H9 (cell line): ENCODE measurements around the gene R3HDM2. TPM values are rescaled to one million over a fixed set of nuclear protein-coding genes. Genes with fewer than 3 reads are reported as not detected.

ENCODE experiments used
- DNase-seq: peaks from one replicate; pipeline ENCODE4 v3.0.0-alpha.2; 2017
- H2AFZ ChIP-seq: one replicate; pipeline ENCODE4 v1.6.1; 2013; ENCODE audit warnings: mild to moderate bottlenecking, low read length, control low read depth, moderate library complexity
- H2AK5ac ChIP-seq: 2 replicates; pipeline ENCODE4 v1.6.1; 2013; ENCODE audit warnings: low read length, control low read depth, mixed read lengths; ENCODE audit not compliant: insufficient read length
- H2BK120ac ChIP-seq: one replicate; pipeline ENCODE4 v1.6.1; 2013; ENCODE audit warnings: low read depth, mild to moderate bottlenecking, low read length, control low read depth, inconsistent platforms; ENCODE audit not compliant: poor library complexity, severe bottlenecking
- H2BK12ac ChIP-seq: 2 replicates; pipeline ENCODE4 v1.6.1; 2013; ENCODE audit warnings: low read length, control low read depth, mixed read lengths, low read depth; ENCODE audit not compliant: insufficient read length
- H2BK15ac ChIP-seq: 2 replicates; pipeline ENCODE4 v1.6.1; 2013; ENCODE audit warnings: low read depth, low read length, control low read depth
- H2BK20ac ChIP-seq: one replicate; pipeline ENCODE4 v1.6.1; 2013; ENCODE audit warnings: low read depth, mild to moderate bottlenecking, low read length, control low read depth, inconsistent platforms; ENCODE audit not compliant: poor library complexity, severe bottlenecking
- H2BK5ac ChIP-seq: 2 replicates; pipeline ENCODE4 v1.6.1; 2013; ENCODE audit warnings: low read length, control low read depth, mixed read lengths; ENCODE audit not compliant: insufficient read length
- H3K14ac ChIP-seq: 2 replicates; pipeline ENCODE4 v1.6.1; 2013; ENCODE audit warnings: low read length, control low read depth; ENCODE audit not compliant: insufficient read depth
- H3K18ac ChIP-seq: 2 replicates; pipeline ENCODE4 v1.6.1; 2013; ENCODE audit warnings: low read depth, mild to moderate bottlenecking, mixed read lengths, low read length, control low read depth; ENCODE audit not compliant: insufficient read length
- H3K23ac ChIP-seq: 2 replicates; pipeline ENCODE4 v1.6.1; 2013; ENCODE audit warnings: low read length, control low read depth, mixed read lengths, low read depth; ENCODE audit not compliant: insufficient read length
- H3K23me2 ChIP-seq: 2 replicates; pipeline ENCODE4 v1.6.1; 2013; ENCODE audit warnings: low read depth, mild to moderate bottlenecking, mixed read lengths, low read length, control low read depth; ENCODE audit not compliant: insufficient read length, poor library complexity, severe bottlenecking
- H3K27ac ChIP-seq: 2 replicates; pipeline ENCODE4 v1.5.1; 2013; ENCODE audit warnings: low read length, control low read depth, mixed read lengths, low read depth; ENCODE audit not compliant: insufficient read length
- H3K27me3 ChIP-seq: 2 replicates; pipeline ENCODE4 v1.6.1; 2013; ENCODE audit warnings: low read length, control low read depth, inconsistent platforms; ENCODE audit not compliant: insufficient read depth
- H3K4ac ChIP-seq: 2 replicates; pipeline ENCODE4 v1.6.1; 2013; ENCODE audit warnings: low read depth, mild to moderate bottlenecking, control low read depth, inconsistent platforms, low read length, moderate library complexity
- H3K4me1 ChIP-seq: 2 replicates; pipeline ENCODE4 v1.6.1; 2013; ENCODE audit warnings: low read length, control low read depth, inconsistent platforms; ENCODE audit not compliant: insufficient read depth
- H3K4me2 ChIP-seq: 2 replicates; pipeline ENCODE4 v1.6.1; 2013; ENCODE audit warnings: low read length, control low read depth, mixed read lengths; ENCODE audit not compliant: insufficient read length, insufficient read depth
- H3K56ac ChIP-seq: 2 replicates; pipeline ENCODE4 v1.6.1; 2013; ENCODE audit warnings: low read depth, mild to moderate bottlenecking, mixed read lengths, low read length, control low read depth; ENCODE audit not compliant: insufficient read length
- H3K79me1 ChIP-seq: 2 replicates; pipeline ENCODE4 v1.6.1; 2013; ENCODE audit warnings: low read depth, mild to moderate bottlenecking, moderate library complexity, low read length, control low read depth, inconsistent platforms; ENCODE audit not compliant: insufficient read depth, poor library complexity, severe bottlenecking
- H3K79me2 ChIP-seq: 2 replicates; pipeline ENCODE4 v1.6.1; 2013; ENCODE audit warnings: low read length, control low read depth, inconsistent platforms; ENCODE audit not compliant: insufficient read depth
- H3K9ac ChIP-seq: 2 replicates; pipeline ENCODE4 v1.6.1; 2013; ENCODE audit warnings: low read length, control low read depth, mixed read lengths; ENCODE audit not compliant: insufficient read length; ENCODE audit errors: extremely low read depth
- H3K9me3 ChIP-seq: one replicate; pipeline ENCODE4 v1.6.1; 2013; ENCODE audit warnings: low read depth, low read length, inconsistent platforms; ENCODE audit not compliant: control insufficient read depth
- H3T11ph ChIP-seq: one replicate; pipeline ENCODE4 v1.6.1; 2013; ENCODE audit warnings: mild to moderate bottlenecking, low read length, control low read depth, inconsistent platforms
- H4K20me1 ChIP-seq: one replicate; pipeline ENCODE4 v1.6.1; 2013; ENCODE audit not compliant: control insufficient read depth, insufficient read length, insufficient read depth
- H4K5ac ChIP-seq: 2 replicates; pipeline ENCODE4 v1.6.1; 2013; ENCODE audit warnings: low read depth, mild to moderate bottlenecking, mixed read lengths, low read length, control low read depth; ENCODE audit not compliant: insufficient read length
- H4K8ac ChIP-seq: replicated peaks from 2 replicates; pipeline ENCODE4 v1.6.1; 2013; ENCODE audit warnings: low read length, control low read depth, mixed read lengths, low read depth; ENCODE audit not compliant: insufficient read length
- H4K91ac ChIP-seq: 2 replicates; pipeline ENCODE4 v1.6.1; 2013; ENCODE audit warnings: low read depth, mild to moderate bottlenecking, moderate library complexity, mixed read lengths, low read length, control low read depth; ENCODE audit not compliant: insufficient read length
- H3K27ac Mint-ChIP-seq, 3 experiments: 2 replicates in 2 of 3; 3 replicates in 1 of 3; pipeline ENCODE4 v1.8.0; 2020 to 2021; ENCODE audit warnings: mixed read lengths in 3 of 3, mild to moderate bottlenecking in 1 of 3, moderate library complexity in 1 of 3
- H3K27me3 Mint-ChIP-seq: 2 replicates; pipeline ENCODE4 v1.8.0; 2021; ENCODE audit warnings: low read depth, mild to moderate bottlenecking, moderate library complexity, mixed read lengths
- H3K36me3 Mint-ChIP-seq, 3 experiments: 2 replicates in 2 of 3; 3 replicates in 1 of 3; pipeline ENCODE4 v1.8.0; 2020 to 2021; ENCODE audit warnings: low read depth in 3 of 3, mixed read lengths in 3 of 3; ENCODE audit not compliant: insufficient read depth in 1 of 3
- H3K4me1 Mint-ChIP-seq, 2 experiments: 2 replicates each; pipeline ENCODE4 v1.8.0; 2020; ENCODE audit warnings: mixed read lengths in 2 of 2
- H3K4me3 Mint-ChIP-seq, 2 experiments: 2 replicates in 1 of 2; 3 replicates in 1 of 2; pipeline ENCODE4 v1.8.0; 2020 to 2021; ENCODE audit warnings: mild to moderate bottlenecking in 2 of 2, mixed read lengths in 2 of 2, moderate library complexity in 1 of 2
- H3K9me3 Mint-ChIP-seq, 2 experiments: 2 replicates in 1 of 2; 3 replicates in 1 of 2; pipeline ENCODE4 v1.8.0; 2020; ENCODE audit warnings: mild to moderate bottlenecking in 2 of 2, mixed read lengths in 2 of 2, moderate library complexity in 1 of 2
- CTCF ChIP-seq: fragments of 200-600 bp; sonication (generic); conservative IDR thresholded peaks from 3 replicates; pipeline ENCODE4 v1.8.0; 2021; ENCODE audit warnings: antibody characterized with exemption, mild to moderate bottlenecking
- WGBS: extraction: QIAGEN DNeasy Blood & Tissue Kit; methylation state at CpG from one replicate; pipeline ENCODE4 v1.1.7; 2013; ENCODE audit warnings: missing lambda C conversion rate, low lambda C conversion rate, mixed read lengths; ENCODE audit not compliant: insufficient read length; ENCODE audit errors: extremely low coverage; 5-methylcytosine and 5-hydroxymethylcytosine counted together
- total RNA-seq: library from RNA; stranded (reverse); gene quantifications from 2 replicates; pipeline ENCODE4 v1.2.1, GENCODE V29; 2021

The R3HDM2 gene
- total RNA-seq, 1 experiment from 2014 or later, result 43.9 TPM

- no peak overlapping the region for H3K27ac Mint-ChIP-seq
- no peak overlapping the region for H2BK20ac ChIP-seq
These were observed 168.6 kb downstream of the R3HDM2 start for GRCh38 chr12:57262126-57262822.

More at GRCh38 chr12:57262126-57262822, 168.6 kb downstream of the R3HDM2 start:
- Histone ChIP-seq H3K23me2 (no peaks in the 10 kb centered on the region), H2BK120ac (no peak overlapping the region), H3K79me2 (no peaks in the 10 kb centered on the region), H2AFZ (no peak overlapping the region), H3K27me3 (no peaks in the 10 kb centered on the region), H3K18ac (no peak overlapping the region), H3K4me2 (no peak overlapping the region), H3K4me1 (no peaks in the 10 kb centered on the region; the same call in 1 of the 2 replicates), H2AK5ac (no peak overlapping the region), H3K9me3 (no peaks in the 10 kb centered on the region), H3K79me1 (no peaks in the 10 kb centered on the region), H4K8ac (no peak overlapping the region), H3K4ac (no peak overlapping the region), H3K56ac (no peak overlapping the region), H2BK15ac (no peak overlapping the region), H4K20me1 (no peaks in the 10 kb centered on the region), H4K5ac (no peak overlapping the region), H3K23ac (no peak overlapping the region), H2BK12ac (no peak overlapping the region), H3K14ac (no peak overlapping the region), H3K9ac (no peak overlapping the region), H3K27ac (no peak overlapping the region), H4K91ac (no peak overlapping the region), H3T11ph (no peak overlapping the region), H2BK5ac (no peak overlapping the region)
- no peak overlapping the region for H3K4me3 Mint-ChIP-seq
- no peak for DNase-seq
- WGBS, result no CpG with 5 or more reads among the region's 3 CpGs
- peaks cover 1 to 46% (median 27%) of the 10 kb centered on the region in 3 experiments; a peak in 6 of 7 replicates for H3K36me3 Mint-ChIP-seq
- TF ChIP-seq CTCF, result no peak
- H3K9me3 Mint-ChIP-seq, result no peaks in the 10 kb centered on the region
- no peaks in the 10 kb centered on the region for H3K27me3 Mint-ChIP-seq
- peaks cover 12 to 23% of the 10 kb centered on the region in 2 experiments for H3K4me1 Mint-ChIP-seq
